WTC11 (cell line): ENCODE data around the gene SF3B2. TPM values are rescaled to one million over a fixed set of nuclear protein-coding genes. Genes with fewer than 3 reads are reported as not detected.
"Not testable (repeated sequence)": the region's sequence is repeated elsewhere in the genome, so short reads cannot be mapped to it uniquely, and the experiment has no call there.

Experiments used
- ATAC-seq: fragments of 200-7000 bp; cut with Tn5 transposase; 2 replicates; pipeline ENCODE4 v1.10.0; 2021; ENCODE audit warnings: mild to moderate bottlenecking, moderate library complexity
- CTCF ChIA-PET: fragments of 300-600 bp; sonication (Branson Sonifier 250); formaldehyde crosslinking; loops from one replicate; lab custom pipeline; 2021; ENCODE audit warnings: antibody characterized with exemption; lab: Charles Lee
- POLR2A ChIA-PET: fragments of 350-600 bp; sonication (Branson Sonifier 250); formaldehyde crosslinking; loops from one replicate; lab custom pipeline; 2021; ENCODE audit warnings: antibody characterized with exemption; lab: Charles Lee
- DNase-seq: peaks from one replicate; pipeline ENCODE4 v3.0.0; 2021; ENCODE audit warnings: low spot score
- H3K27ac Mint-ChIP-seq: 2 replicates; pipeline ENCODE4 v1.8.0; 2021; ENCODE audit warnings: mixed read lengths
- H3K27me3 Mint-ChIP-seq: 2 replicates; pipeline ENCODE4 v1.8.0; 2021; ENCODE audit warnings: low read depth, mild to moderate bottlenecking, moderate library complexity, mixed read lengths
- H3K36me3 Mint-ChIP-seq: 2 replicates; pipeline ENCODE4 v1.8.0; 2021; ENCODE audit warnings: mixed read lengths
- H3K4me1 Mint-ChIP-seq: 2 replicates; pipeline ENCODE4 v1.8.0; 2022; ENCODE audit warnings: mixed read lengths
- H3K4me3 Mint-ChIP-seq: 2 replicates; pipeline ENCODE4 v1.8.0; 2021; ENCODE audit warnings: mild to moderate bottlenecking, moderate library complexity, mixed read lengths
- H3K9me3 Mint-ChIP-seq: 2 replicates; pipeline ENCODE4 v1.8.0; 2021; ENCODE audit warnings: mixed read lengths
- ATF3 ChIP-seq: sonication (generic); formaldehyde crosslinking; conservative IDR thresholded peaks from 2 replicates; pipeline ENCODE4 v1.8.1; 2022; ENCODE audit warnings: mild to moderate bottlenecking, missing genetic modification reagents
- CDX4 ChIP-seq: fragments of 250-450 bp; sonication (Bioruptor Pico); IDR thresholded peaks from 2 replicates; pipeline ENCODE4 v1.9.0; 2021; ENCODE audit warnings: moderate library complexity, mild to moderate bottlenecking, inconsistent platforms, borderline replicate concordance
- CREB1 ChIP-seq: sonication (generic); formaldehyde crosslinking; IDR thresholded peaks from 2 replicates; pipeline ENCODE4 v1.8.0; 2023; ENCODE audit warnings: mild to moderate bottlenecking, missing genetic modification reagents
- E2F4 ChIP-seq: sonication (generic); formaldehyde crosslinking; IDR thresholded peaks from 2 replicates; pipeline ENCODE4 v1.8.1; 2022; ENCODE audit warnings: low read depth, mild to moderate bottlenecking, moderate library complexity, missing genetic modification reagents, borderline replicate concordance
- FOXP1 ChIP-seq: sonication (generic); formaldehyde crosslinking; IDR thresholded peaks from 2 replicates; pipeline ENCODE4 v1.8.0; 2022; ENCODE audit warnings: missing genetic modification reagents, mild to moderate bottlenecking, moderate library complexity, borderline replicate concordance
- GABPB1 ChIP-seq: sonication (generic); formaldehyde crosslinking; IDR thresholded peaks from 2 replicates; pipeline ENCODE4 v1.8.1; 2023; ENCODE audit warnings: mild to moderate bottlenecking, missing genetic modification reagents
- PRDM15 ChIP-seq: sonication (generic); formaldehyde crosslinking; IDR thresholded peaks from 2 replicates; pipeline ENCODE4 v1.8.0; 2022; ENCODE audit warnings: missing genetic modification reagents
- SMAD4 ChIP-seq: sonication (generic); formaldehyde crosslinking; IDR thresholded peaks from 2 replicates; pipeline ENCODE4 v1.8.0; 2022; ENCODE audit warnings: mild to moderate bottlenecking, missing genetic modification reagents
- SP1 ChIP-seq: sonication (generic); formaldehyde crosslinking; conservative IDR thresholded peaks from 2 replicates; pipeline ENCODE4 v1.8.1; 2022; ENCODE audit warnings: missing genetic modification reagents
- TEAD4 ChIP-seq: sonication (generic); formaldehyde crosslinking; IDR thresholded peaks from 2 replicates; pipeline ENCODE4 v1.8.0; 2022; ENCODE audit warnings: mild to moderate bottlenecking, missing genetic modification reagents
- USF1 ChIP-seq: sonication (generic); formaldehyde crosslinking; IDR thresholded peaks from 2 replicates; pipeline ENCODE4 v1.8.0; 2022; ENCODE audit warnings: mild to moderate bottlenecking, missing genetic modification reagents
- ZBTB21 ChIP-seq: sonication (generic); formaldehyde crosslinking; IDR thresholded peaks from 2 replicates; pipeline ENCODE4 v1.8.1; 2023; ENCODE audit warnings: mild to moderate bottlenecking, missing genetic modification reagents, borderline replicate concordance
- ZNF281 ChIP-seq: sonication (generic); formaldehyde crosslinking; IDR thresholded peaks from 2 replicates; pipeline ENCODE4 v1.8.0; 2023; ENCODE audit warnings: mild to moderate bottlenecking, missing genetic modification reagents
- ZNF425 ChIP-seq: fragments of 250-450 bp; sonication (Bioruptor Pico); conservative IDR thresholded peaks from 2 replicates; pipeline ENCODE4 v1.9.0; 2021; ENCODE audit warnings: mild to moderate bottlenecking
- ZNF671 ChIP-seq: fragments of 250-450 bp; sonication (Bioruptor Pico); IDR thresholded peaks from 2 replicates; pipeline ENCODE4 v1.8.0; 2021; ENCODE audit warnings: mild to moderate bottlenecking
- total RNA-seq: library from RNA; stranded (reverse); gene quantifications from 3 replicates; pipeline ENCODE4 v1.2.3, GENCODE V29; 2021

SF3B2 gene
- total RNA-seq, 1 experiment from 2014 or later = 295 TPM

GRCh38 chr11:66008095-66008467 is 44.1 kb upstream of the SF3B2 start:
- ATAC-seq (no peak), DNase-seq (no peak)
- CTCF ChIA-PET = interaction anchor here (0.8 to 2.7 kb wide), 7 partner anchors 14 to 275 kb away, joined by 3 to 12 read pairs (median 4); no protein-coding TSS in a partner anchor
- H3K36me3 Mint-ChIP-seq = peaks cover 10% of the 10 kb centered on the region
- no peak overlapping the region for H3K4me3 Mint-ChIP-seq
- POLR2A ChIA-PET = interaction anchor here (0.6 to 1.2 kb wide), 2 partner anchors 22 to 43 kb away, joined by 3 read pairs; no protein-coding TSS in a partner anchor
- H3K4me1 Mint-ChIP-seq = peaks cover 13% of the 10 kb centered on the region
- no peak for TF ChIP-seq GABPB1
- H3K27ac Mint-ChIP-seq = no peak overlapping the region
- H3K27me3 Mint-ChIP-seq = peaks cover 22% of the 10 kb centered on the region
- no peaks in the 10 kb centered on the region for H3K9me3 Mint-ChIP-seq

GRCh38 chr11:66008468-66009101 is 43.6 kb upstream of the SF3B2 start:
- ChIA-PET POLR2A (interaction anchor here (1.2 kb wide), 1 partner anchor 43 kb away, joined by 3 read pairs; no protein-coding TSS in a partner anchor), CTCF (interaction anchor here (0.7 to 2.7 kb wide), 8 partner anchors 14 to 274 kb away, joined by 3 to 12 read pairs (median 3); no protein-coding TSS in a partner anchor)
- Mint-ChIP-seq H3K27ac (no peak overlapping the region), H3K4me3 (no peak overlapping the region), H3K4me1 (peaks cover 8% of the 10 kb centered on the region), H3K9me3 (no peaks in the 10 kb centered on the region), H3K36me3 (peaks cover 8% of the 10 kb centered on the region), H3K27me3 (peaks cover 22% of the 10 kb centered on the region)
- DNase-seq = no peak
- TF ChIP-seq CREB1 (CRISPR knock-in tag) (no peak), E2F4 (no peak), ATF3 (CRISPR knock-in tag) (no peak), TEAD4 (CRISPR knock-in tag) (no peak), ZNF425 (no peak), ZNF281 (CRISPR knock-in tag) (no peak), USF1 (no peak), ZNF671 (no peak), PRDM15 (CRISPR knock-in tag) (no peak), CDX4 (CRISPR knock-in tag) (no peak), SP1 (CRISPR knock-in tag) (no peak), FOXP1 (CRISPR knock-in tag) (no peak), SMAD4 (CRISPR knock-in tag) (no peak), ZBTB21 (no peak)
- ATAC-seq = no peak

GRCh38 chr11:66010036-66010435 is 42.1 kb upstream of the SF3B2 start:
- DNase-seq, POLR2A ChIA-PET, H3K36me3 Mint-ChIP-seq, H3K4me3 Mint-ChIP-seq, H3K4me1 Mint-ChIP-seq, H3K27ac Mint-ChIP-seq, ATAC-seq, H3K9me3 Mint-ChIP-seq: not testable (repeated sequence)
- CTCF ChIA-PET = interaction anchor here (0.7 to 2.7 kb wide), 4 partner anchors 12 to 317 kb away, joined by 4 to 12 read pairs (median 4); partner anchors contain the start of gene CCDC85B
- peaks cover 22% of the 10 kb centered on the region for H3K27me3 Mint-ChIP-seq
